Natural killer cell treated with Interleukin-12 subunit alpha and Interleukin-12 subunit beta and Interleukin-15 and Interleukin-18, amount 100 ng/mL, for 72 hours (primary cell): ENCODE measurements around the gene ZC3H15. TPM values are rescaled to one million over a fixed set of nuclear protein-coding genes. Genes with fewer than 3 reads are reported as not detected.

ENCODE experiments used
- ATAC-seq, 2 donors: fragments of 150-1000 bp; cut with Tn5 transposase in 1 of 2; sonication (Bioruptor Pico), chemical (Tn5 transposase) in 1 of 2; 2 replicates each; pipeline ENCODE4 v1.10.0; 2021
- DNase-seq: peaks from one replicate; pipeline ENCODE4 v3.0.0; 2022; ENCODE audit warnings: low spot score
- H3K27ac Mint-ChIP-seq, 2 donors: 1 replicate in 1 of 2; 2 replicates in 1 of 2; pipeline ENCODE4 v1.8.0; 2022; ENCODE audit warnings: mixed read lengths in 2 of 2, mild to moderate bottlenecking in 1 of 2, moderate library complexity in 1 of 2
- H3K27me3 Mint-ChIP-seq, 2 donors: 1 replicate in 1 of 2; 2 replicates in 1 of 2; pipeline ENCODE4 v1.8.0; 2022; ENCODE audit warnings: mixed read lengths in 2 of 2
- H3K36me3 Mint-ChIP-seq: one replicate; pipeline ENCODE4 v1.8.0; 2022; ENCODE audit warnings: mixed read lengths
- H3K4me1 Mint-ChIP-seq, 2 donors: 1 replicate in 1 of 2; 2 replicates in 1 of 2; pipeline ENCODE4 v1.8.0; 2022; ENCODE audit warnings: low read depth in 2 of 2, mixed read lengths in 2 of 2, mild to moderate bottlenecking in 1 of 2
- H3K4me3 Mint-ChIP-seq: one replicate; pipeline ENCODE4 v1.8.0; 2022; ENCODE audit warnings: mixed read lengths
- H3K9me3 Mint-ChIP-seq: 2 replicates; pipeline ENCODE4 v1.8.0; 2022; ENCODE audit warnings: mixed read lengths
- total RNA-seq, 2 donors: library from RNA; stranded (reverse); gene quantifications; one replicate each; pipeline ENCODE4 v1.2.3, GENCODE V29; 2022

The ZC3H15 gene
- total RNA-seq, 2 donors from 2014 or later = 79.4 to 83.0 TPM

DNA sequence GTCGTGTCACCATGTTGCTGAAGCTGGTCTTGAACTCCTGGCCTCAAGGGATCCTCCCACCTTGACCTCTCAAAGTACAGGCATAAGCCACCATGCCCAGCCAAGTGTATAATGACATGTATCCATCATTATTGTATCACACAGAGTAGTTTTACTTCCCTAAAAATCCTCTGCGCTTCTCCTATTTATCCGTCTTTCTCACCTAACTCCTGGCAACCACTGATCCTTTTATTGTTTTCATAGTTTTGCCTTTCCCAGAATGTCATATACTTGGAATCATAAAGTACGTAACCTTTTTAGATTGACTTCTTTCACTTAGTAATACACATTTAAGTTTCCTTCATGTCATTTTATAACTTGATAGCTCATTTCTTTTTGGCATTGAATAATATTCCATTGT, 51.0 kb downstream of the ZC3H15 start:
- Mint-ChIP-seq H3K4me1 (no peaks in the 10 kb centered on the region), H3K36me3 (no peaks in the 10 kb centered on the region), H3K27me3 (peaks cover 13 to 18% of the 10 kb centered on the region in 2 donors), H3K9me3 (no peaks in the 10 kb centered on the region), H3K27ac (no peak overlapping the region), H3K4me3 (no peak overlapping the region)
- ATAC-seq (no peak), DNase-seq (no peak)

DNA sequence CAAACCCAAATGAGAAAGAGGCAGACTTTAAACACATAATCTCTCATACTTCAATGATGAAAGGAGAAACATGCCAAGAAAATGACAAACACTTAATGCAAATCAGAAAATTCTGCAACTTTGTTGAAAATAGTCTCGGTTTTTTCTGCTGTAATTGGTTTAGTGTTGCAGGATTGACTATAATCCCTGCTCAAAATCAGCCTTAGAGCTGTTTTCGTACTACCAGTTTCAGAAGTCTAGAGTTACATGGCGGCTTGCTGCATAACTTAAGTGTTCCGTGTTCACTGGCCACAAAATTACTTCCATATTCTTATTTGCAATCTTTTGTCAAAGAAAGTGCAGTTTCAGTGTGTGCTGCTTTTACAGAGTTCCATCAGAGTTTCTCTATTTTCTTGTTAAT, 54.9 kb downstream of the ZC3H15 start:
- Mint-ChIP-seq H3K27me3 (peaks cover 10% of the 10 kb centered on the region in 2 donors), H3K27ac (no peak overlapping the region), H3K4me1 (no peaks in the 10 kb centered on the region), H3K36me3 (no peaks in the 10 kb centered on the region), H3K9me3 (no peaks in the 10 kb centered on the region), H3K4me3 (no peak overlapping the region)
- DNase-seq = no peak
- ATAC-seq = no peak

DNA sequence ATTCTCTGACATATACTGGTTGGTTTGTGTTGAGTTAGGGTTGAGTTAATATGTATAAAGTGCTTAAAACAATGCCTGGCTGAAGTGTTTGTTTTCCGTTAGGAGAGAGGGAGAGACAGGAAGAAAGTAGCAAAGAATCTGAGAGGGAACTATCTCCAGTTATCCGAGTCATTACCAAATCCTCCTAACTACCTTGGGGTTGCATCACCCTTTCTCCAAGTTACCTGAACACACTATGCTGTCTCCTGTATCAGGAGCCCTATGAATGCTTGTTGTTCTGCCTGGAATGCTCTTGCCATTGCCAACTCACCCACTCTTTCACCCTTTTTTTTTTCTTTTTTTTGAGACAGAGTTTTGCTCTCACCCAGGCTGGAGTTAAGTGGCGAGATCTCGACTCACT, 55.9 kb downstream of the ZC3H15 start:
- Mint-ChIP-seq H3K27ac (no peak overlapping the region), H3K4me3 (no peak overlapping the region), H3K4me1 (no peaks in the 10 kb centered on the region), H3K36me3 (no peaks in the 10 kb centered on the region), H3K9me3 (no peaks in the 10 kb centered on the region), H3K27me3 (peaks cover 4 to 7% of the 10 kb centered on the region in 2 donors)
- no peak for DNase-seq
- ATAC-seq = no peak

DNA sequence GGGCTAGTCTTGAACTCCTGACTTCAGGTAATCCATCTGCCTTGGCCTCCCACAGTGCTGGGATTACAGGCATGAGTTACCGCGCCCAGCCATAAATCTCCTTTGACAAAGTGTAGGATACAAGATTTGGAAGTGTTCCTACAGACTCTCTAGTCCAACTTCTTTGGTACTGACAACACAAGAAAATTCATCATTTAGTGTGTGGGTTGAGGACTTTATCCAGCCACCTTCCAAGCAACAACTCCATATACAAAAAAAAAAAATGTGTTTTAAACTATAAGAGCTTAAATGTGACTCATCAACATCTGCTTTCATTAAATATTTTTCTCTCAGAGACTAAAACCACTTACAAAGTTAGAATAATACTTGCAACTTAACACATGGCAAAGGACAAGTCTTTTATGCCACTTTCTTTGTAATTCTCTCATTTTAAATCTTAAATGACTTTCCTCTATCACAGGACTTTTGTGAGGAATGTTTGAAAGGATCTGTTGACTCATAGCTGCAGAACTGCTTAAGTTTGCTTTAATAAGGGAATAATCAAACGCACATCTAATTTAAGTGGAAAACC, 57.6 kb downstream of the ZC3H15 start:
- DNase-seq = no peak
- H3K27ac Mint-ChIP-seq = no peak overlapping the region
- ATAC-seq = no peak
- H3K36me3 Mint-ChIP-seq = no peaks in the 10 kb centered on the region
- H3K27me3 Mint-ChIP-seq = peaks cover 0 to 2% of the 10 kb centered on the region in 2 donors
- no peaks in the 10 kb centered on the region for H3K4me1 Mint-ChIP-seq
- H3K9me3 Mint-ChIP-seq = no peaks in the 10 kb centered on the region
- no peak overlapping the region for H3K4me3 Mint-ChIP-seq

DNA sequence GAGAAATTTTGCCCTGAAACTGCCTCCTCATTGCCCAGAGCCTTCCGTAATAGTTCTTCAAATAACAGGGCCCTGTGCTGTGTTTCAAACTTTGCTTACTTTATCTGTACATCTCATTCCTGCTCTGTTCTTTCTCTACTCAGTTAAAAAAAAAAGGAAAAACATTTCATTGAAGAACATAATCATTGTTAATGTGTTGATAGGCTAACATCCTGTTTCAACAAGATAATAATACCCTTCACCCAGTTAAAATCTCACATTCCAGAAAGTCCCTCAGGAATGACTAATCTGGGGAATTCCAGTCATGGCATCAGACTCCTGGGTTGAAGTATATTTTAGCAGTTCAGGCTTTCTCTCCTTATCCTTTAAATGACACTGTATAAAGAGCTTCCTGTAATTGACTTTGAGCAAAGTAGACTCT, 58.2 kb downstream of the ZC3H15 start:
- Mint-ChIP-seq H3K27me3 (peaks cover 0 to 2% of the 10 kb centered on the region in 2 donors), H3K4me1 (no peaks in the 10 kb centered on the region), H3K27ac (no peak overlapping the region), H3K4me3 (no peak overlapping the region), H3K9me3 (no peaks in the 10 kb centered on the region), H3K36me3 (no peaks in the 10 kb centered on the region)
- no peak for DNase-seq
- no peak for ATAC-seq

DNA sequence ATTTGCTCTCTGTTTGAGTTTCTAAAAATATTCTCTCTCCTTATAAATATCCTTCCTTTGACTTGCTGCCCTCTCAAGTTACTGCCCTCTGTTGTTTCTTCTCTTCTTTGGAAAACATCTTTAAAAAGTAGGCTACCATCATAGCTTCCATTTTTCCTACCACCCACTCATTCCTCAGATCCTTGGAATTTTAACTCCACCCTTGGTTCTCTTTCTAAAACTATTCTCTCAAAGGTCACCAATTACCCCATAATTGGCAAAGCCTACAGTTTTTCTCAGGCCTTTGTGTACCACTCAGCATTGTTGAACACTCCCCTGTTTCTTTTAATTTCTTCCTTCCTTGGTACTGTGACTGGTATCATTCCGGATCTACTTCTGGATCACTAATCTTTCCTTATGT, 60.8 kb downstream of the ZC3H15 start:
- H3K36me3 Mint-ChIP-seq = no peaks in the 10 kb centered on the region
- no peak for DNase-seq
- no peak overlapping the region for H3K27ac Mint-ChIP-seq
- ATAC-seq = no peak
- peaks cover 2 to 12% of the 10 kb centered on the region in 2 donors for H3K27me3 Mint-ChIP-seq
- no peak overlapping the region for H3K4me3 Mint-ChIP-seq
- H3K4me1 Mint-ChIP-seq = no peaks in the 10 kb centered on the region
- no peaks in the 10 kb centered on the region for H3K9me3 Mint-ChIP-seq

DNA sequence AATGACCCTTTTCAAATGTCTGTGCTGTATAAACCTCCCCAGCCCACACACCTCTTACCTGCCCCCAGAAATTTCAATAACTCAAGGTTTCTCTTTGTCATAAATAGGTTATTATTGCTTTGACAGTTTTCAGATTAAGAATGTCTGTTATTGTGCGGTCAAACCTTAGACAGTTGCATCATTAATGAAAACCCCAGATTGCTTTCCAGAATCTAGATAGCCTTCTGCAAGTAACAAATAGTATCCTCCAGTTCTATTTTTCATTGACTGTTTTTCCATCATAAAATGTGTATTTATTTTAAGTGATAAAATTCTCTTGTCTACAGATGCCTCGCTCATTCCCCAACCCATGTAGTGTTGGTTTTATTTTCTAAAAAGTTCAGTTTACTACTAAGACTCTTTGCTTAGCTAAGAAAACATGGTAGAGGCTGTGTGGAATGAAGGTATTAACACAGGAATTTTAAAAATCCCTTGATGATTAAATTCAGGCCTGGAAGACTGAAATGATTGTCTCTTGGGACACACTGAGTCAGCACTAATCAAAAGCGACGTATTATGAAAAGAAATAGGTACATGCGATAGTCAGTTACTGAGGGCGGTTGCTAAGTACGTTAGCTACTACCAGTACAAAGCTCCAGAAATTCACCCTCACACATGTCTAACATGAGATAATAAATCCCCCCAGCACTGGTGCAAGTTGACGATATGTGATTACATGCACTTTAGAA, 65.4 kb downstream of the ZC3H15 start:
- DNase-seq (no peak), ATAC-seq (no peak)
- Mint-ChIP-seq H3K27ac (no peak overlapping the region), H3K9me3 (no peaks in the 10 kb centered on the region), H3K4me1 (no peaks in the 10 kb centered on the region), H3K4me3 (no peak overlapping the region), H3K27me3 (peaks cover 0 to 12% of the 10 kb centered on the region in 2 donors), H3K36me3 (no peaks in the 10 kb centered on the region)

DNA sequence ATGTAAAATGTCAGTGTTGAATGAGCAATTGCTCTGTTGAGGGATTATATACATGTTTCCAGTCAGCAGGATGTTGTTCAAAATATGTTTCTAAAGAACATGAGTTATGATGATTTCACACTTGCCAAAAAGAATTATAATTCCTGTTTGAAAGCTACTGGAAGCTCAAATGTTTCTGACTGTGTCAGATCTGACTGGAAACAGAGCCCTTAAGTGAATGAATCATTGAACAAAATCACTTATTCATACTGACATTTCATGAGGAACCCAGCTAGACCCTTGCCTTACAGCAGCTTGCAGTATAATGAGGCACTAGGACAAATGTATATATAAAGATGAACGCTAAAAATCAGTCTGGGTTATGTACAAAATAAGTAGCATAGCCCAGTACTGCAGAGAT, 68.4 kb downstream of the ZC3H15 start:
- Mint-ChIP-seq H3K4me3 (no peak overlapping the region), H3K36me3 (no peaks in the 10 kb centered on the region), H3K9me3 (no peaks in the 10 kb centered on the region), H3K27me3 (peaks cover 3 to 12% of the 10 kb centered on the region in 2 donors), H3K4me1 (no peaks in the 10 kb centered on the region), H3K27ac (no peak overlapping the region)
- no peak for DNase-seq
- ATAC-seq = no peak

DNA sequence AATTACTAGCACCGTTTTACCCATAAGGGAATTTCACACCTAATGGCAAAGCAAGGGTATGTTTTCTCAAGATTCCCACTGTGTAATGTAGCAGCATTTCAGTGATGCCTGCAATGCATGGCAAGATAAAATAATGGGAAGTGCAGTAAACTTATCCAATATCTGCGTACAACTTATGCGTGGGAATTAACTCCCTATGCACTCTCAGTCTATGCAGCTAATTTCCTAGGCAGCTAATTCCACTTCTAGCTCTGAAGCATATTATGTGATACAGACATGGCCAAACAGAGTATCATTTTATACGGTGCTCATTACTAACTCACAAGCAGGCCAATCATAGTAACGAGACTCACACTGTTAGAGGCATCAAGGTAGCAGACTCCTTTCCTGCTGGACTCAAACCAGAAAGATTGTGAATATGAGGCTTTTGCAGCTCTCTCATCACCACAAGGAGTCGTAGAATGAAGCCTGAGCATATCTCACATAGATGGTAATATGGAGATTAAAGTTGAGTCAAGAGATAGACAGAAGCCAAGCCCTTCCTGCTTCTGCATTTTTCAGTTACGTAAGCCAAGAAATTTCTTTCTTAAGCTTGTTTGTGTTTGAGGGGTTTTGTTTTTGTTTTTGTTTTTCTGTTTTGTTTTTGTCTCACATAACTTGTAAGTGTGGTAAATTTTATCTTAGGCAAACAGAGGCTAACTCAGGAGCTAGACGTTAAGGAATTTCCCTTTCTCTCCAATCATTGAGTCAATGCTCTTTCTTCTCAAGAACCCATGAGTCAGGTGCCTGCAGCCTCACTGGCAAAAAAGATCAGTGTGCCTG, 69.0 kb downstream of the ZC3H15 start:
- ATAC-seq = no peak
- DNase-seq = no peak
- Mint-ChIP-seq H3K27ac (no peak overlapping the region), H3K27me3 (peaks cover 3 to 8% of the 10 kb centered on the region in 2 donors), H3K36me3 (no peaks in the 10 kb centered on the region), H3K4me3 (no peak overlapping the region), H3K4me1 (no peaks in the 10 kb centered on the region), H3K9me3 (no peaks in the 10 kb centered on the region)

DNA sequence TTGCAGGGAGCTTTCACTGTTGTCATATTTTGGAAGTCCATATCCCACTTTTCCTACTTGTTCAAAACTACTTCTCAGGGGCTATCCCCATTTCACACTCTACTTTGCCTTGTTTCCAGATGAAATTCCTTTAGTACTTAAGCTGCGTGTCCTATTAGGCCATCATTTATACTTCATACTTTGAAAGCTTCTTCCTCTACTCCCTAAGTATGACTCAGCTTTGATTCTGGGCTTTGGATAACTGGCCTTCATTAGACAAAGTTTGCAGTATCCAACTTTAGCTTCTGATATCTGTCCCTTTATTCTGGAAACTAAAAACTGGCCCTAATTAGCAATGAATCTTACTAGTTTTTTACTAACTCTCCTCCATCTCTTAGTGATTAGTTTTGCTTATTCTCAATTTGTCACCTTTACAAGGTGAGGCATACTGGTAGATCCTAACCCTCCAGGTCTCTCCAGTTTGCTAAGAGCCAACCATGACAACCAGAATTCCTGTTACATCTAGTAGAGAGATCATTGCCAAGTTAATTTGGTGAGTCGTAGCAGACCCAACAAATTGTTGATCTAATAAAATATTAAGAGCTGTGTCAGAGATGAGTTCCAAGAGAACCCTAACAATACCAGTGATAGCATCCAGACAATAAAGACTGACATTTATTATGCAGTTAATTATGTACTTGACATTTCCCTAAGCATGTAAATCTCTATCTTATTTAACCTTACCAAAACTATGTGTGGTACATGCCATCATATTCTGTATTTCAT, 72.6 kb downstream of the ZC3H15 start:
- Mint-ChIP-seq H3K4me3 (no peak overlapping the region), H3K36me3 (peaks cover 6% of the 10 kb centered on the region), H3K27me3 (peaks cover 11 to 15% of the 10 kb centered on the region in 2 donors), H3K27ac (no peak overlapping the region), H3K9me3 (peaks cover 2% of the 10 kb centered on the region), H3K4me1 (no peaks in the 10 kb centered on the region)
- DNase-seq (no peak), ATAC-seq (no peak)

Other genes with a start within 250 kb of the ZC3H15 start
- gene ITGAV, start 103.8 kb downstream of the ZC3H15 start, total RNA-seq = 10 to 100 TPM; 11.3 to 17.4 TPM
- gene FAM171B, start 207.8 kb downstream of the ZC3H15 start, total RNA-seq = under 1 TPM; 0.50 to 0.61 TPM